Ishikawa (cell line): ENCODE results near the gene CHST11.

Experiments used
- CEBPB ChIP-seq: IDR thresholded peaks from 2 replicates; pipeline ENCODE4 v1.6.1; 2012
- EGR1 ChIP-seq: IDR thresholded peaks from 2 replicates; pipeline ENCODE4 v1.6.1; 2012
- RAD21 ChIP-seq: IDR thresholded peaks from 2 replicates; pipeline ENCODE4 v1.6.1; 2012; ENCODE audit warnings: low read depth
- TAF1 ChIP-seq: IDR thresholded peaks from 2 replicates; pipeline ENCODE4 v1.6.1; 2012; ENCODE audit warnings: low read depth, mild to moderate bottlenecking

DNA sequence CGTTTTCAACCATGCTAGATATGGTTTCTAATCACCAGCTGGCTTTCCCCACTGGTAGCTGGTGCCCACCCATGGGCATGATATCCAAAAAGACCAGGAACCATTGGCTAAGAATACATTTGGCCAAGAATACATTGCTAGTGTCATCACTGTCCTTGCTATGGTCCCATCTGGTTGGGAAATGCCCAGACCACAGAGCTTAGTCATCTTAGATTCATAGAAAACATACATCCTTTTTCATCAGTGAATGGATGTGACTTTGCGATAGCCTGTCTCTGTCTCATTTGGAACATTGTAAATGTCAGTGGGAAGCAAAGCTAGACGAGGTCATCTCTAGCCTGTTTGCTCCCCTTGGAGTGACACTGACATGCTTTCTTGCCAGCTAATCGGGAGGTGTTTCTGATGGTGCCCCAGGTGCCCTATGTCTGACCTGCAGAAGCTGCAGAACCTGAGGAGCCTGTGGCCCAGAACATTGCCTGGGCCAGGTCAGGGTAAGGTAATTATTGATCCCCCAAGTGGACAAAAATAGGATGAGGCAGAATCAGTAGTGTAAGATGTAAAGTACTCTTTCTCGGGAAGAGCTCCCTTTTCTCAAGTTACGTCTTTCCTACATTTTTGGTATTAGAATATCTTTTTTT lies 306.5 kb downstream of the CHST11 start:
- TF ChIP-seq EGR1: no peak
- TF ChIP-seq TAF1: no peak
- TF ChIP-seq CEBPB: no peak
- TF ChIP-seq RAD21: no peak
